Measurements from ENCODE around the gene MAP3K6.

Gene MAP3K6

DNA sequence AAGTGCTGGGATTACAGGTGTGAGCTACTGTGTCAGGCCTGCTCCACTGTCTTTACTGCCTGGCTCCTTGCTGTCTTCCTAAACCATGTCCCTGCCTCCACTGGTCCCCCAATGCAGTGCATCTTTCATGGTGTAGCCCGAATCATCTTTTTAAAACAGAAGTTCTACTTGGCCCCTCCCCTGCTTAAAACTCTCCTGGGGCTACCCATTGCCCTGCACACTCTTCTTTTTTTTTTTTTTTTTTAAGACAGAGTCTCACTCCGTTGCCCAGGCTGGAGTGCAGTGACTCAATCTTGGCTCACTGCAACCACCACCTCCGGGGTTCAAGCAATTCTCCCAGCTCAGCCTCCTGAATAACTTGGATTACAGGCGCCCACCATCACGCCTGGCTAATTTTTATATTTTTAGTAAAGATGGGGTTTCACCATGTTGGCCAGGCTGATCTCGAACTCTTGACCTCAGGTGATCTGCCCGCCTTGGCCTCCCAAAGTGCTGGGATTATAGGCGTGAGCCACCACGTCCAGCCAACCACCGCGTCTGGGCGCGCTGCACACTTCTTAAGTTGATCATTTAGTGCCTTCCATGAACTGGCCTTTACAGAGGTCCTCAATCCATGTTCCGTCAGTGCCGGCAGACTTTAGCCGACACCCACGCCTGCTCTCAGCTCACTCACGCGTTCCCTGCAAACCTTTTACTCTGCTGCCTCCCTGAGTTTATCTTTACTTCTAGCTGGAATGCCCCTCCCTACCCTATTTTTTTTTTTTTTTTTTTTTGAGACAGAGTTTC lies 5.5 kb upstream of the MAP3K6 start:
- H3K27ac Mint-ChIP-seq = no peak overlapping the region
- H3K4me1 Mint-ChIP-seq = peaks cover 11% of the 10 kb centered on the region
- H3K27me3 Mint-ChIP-seq = no peaks in the 10 kb centered on the region
- ATAC-seq (no peak), DNase-seq (no peak)
- no peak overlapping the region for H3K4me3 Mint-ChIP-seq
- no peaks in the 10 kb centered on the region for H3K9me3 Mint-ChIP-seq
- H3K36me3 Mint-ChIP-seq (ENCODE audit: low read depth) = no peaks in the 10 kb centered on the region

DNA sequence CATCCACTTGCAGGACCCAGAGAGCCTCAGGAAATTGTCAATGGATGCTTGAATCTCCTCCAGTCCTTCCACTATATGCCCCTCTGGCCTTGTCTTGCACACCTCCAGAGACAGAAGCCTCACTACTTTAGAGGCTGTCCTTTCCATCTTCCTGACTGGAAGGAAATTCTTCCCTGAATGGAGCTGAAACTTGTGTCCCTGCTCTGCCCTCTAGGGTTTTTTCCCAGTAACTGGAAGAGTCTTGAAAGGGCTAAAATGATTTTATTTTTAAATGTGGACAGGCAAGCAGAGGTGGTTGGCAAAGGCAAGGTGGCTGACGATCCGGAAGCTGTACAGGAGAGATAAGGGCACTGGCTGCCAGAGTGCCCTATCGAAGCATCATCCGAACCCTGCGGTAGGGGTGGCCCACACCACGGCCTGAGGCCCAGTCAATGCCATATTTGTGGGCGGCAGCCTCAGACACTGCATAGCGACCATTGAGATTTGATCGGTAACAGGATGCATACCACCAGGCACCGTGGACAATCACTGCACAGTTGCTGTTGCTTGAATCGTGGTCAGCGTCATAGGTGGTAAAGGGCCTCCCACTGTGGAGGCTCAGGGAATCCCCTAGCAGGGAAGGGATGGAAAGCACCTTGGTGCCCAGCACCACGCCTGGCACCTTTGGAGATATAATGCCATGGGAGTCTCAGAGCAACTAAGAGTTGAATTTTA lies 2.3 kb upstream of the MAP3K6 start:
- peaks cover 31% of the 10 kb centered on the region for H3K4me1 Mint-ChIP-seq
- H3K27me3 Mint-ChIP-seq = no peaks in the 10 kb centered on the region
- no peaks in the 10 kb centered on the region for H3K9me3 Mint-ChIP-seq
- no peak overlapping the region for H3K27ac Mint-ChIP-seq
- H3K36me3 Mint-ChIP-seq (ENCODE audit: low read depth) = no peaks in the 10 kb centered on the region
- DNase-seq (no peak), ATAC-seq (no peak)
- no peak overlapping the region for H3K4me3 Mint-ChIP-seq

DNA sequence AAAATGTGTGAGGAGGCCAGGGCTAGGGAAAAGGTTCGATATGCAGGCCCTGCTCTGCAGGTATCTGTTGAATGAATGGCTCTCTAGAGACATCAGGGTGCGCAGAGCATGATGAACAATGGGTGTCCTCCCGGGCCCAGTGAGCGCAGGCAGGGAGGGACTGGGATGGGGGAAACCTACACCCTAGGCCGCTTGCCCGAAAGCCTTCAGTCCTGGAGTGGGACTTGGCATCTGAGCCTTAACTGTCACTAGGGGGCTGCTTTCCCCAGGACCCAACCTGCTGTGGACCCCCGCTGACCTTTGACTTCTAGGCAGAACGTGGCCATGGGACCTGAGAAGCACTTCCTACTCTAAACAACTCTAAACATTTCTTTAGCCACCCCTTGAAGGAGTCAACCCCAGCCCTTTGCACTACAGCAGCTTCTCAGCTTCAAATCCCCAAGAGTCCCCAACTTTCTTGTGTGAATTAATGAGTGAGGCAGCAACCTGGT lies 444 bp upstream of the MAP3K6 start:
- ATAC-seq (no peak), DNase-seq (no peak)
- Mint-ChIP-seq H3K36me3 (ENCODE audit: low read depth) (no peaks in the 10 kb centered on the region), H3K9me3 (no peaks in the 10 kb centered on the region), H3K4me1 (peaks cover 31% of the 10 kb centered on the region), H3K4me3 (peak overlapping the region; percentile 54), H3K27ac (no peak overlapping the region), H3K27me3 (no peaks in the 10 kb centered on the region)

DNA sequence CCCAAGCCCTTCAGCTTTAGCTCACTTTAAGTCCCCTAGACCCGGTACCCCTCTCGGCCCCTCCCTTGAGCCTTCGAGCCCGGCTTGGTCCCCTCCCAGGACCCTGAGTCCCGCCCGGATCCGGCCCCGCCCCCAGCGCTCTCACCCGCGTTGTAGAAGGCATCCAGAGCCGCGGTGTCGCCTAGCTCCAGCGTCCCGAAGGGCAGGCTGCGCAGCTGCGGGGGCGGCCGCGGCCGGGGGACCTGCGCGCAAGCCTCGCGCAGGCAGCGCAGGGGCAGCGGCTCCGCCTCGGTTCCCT lies 699 bp downstream of the MAP3K6 start:
- peak overlapping the region; percentile 81 for H3K4me3 Mint-ChIP-seq
- peak; percentile 74 for ATAC-seq
- H3K4me1 Mint-ChIP-seq = peaks cover 29% of the 10 kb centered on the region
- DNase-seq = peak; percentile 86
- H3K36me3 Mint-ChIP-seq (ENCODE audit: low read depth) = no peaks in the 10 kb centered on the region
- H3K9me3 Mint-ChIP-seq = no peaks in the 10 kb centered on the region
- peak overlapping the region; percentile 55 for H3K27ac Mint-ChIP-seq
- no peaks in the 10 kb centered on the region for H3K27me3 Mint-ChIP-seq

DNA sequence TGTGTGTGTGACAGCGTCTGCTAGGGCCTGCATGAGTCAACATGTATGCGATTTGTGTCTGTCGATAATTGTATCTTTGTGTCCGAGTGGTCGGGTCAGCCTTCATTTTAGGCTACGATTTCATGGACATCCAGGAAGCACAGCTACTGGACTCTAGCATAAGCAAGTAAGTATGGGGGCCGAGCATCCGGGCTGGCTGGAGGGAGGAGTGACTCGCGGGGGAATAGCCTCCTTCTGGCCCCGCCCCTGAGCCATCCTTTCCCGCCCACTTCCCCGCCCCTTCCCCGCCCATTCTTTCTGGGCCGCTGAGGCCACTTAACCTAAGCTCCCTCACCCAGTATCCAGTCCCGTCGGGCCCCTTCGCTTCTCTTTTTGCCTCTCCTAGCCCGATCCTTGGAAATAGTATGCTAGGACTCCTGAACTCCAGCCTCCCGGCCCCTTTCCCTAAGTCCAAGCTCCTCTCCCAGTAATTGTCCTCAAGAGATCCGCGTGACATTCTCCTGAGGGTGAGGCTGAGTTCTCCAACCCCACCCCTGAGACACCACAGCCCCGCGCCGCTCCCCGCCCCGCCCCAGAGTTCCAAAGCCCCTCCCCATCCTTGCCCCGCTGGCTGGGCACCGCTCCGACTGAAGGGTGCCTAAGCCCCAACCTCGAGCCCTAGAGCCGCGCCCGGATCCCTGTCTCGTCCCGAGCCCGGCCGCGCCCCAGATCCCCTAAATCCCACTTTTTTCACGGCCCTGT lies 1.2 kb downstream of the MAP3K6 start:
- ATAC-seq (peak; percentile 58), DNase-seq (peak; percentile 83)
- Mint-ChIP-seq H3K4me1 (peaks cover 29% of the 10 kb centered on the region), H3K27ac (peak overlapping the region; percentile 55), H3K9me3 (no peaks in the 10 kb centered on the region), H3K4me3 (peak overlapping the region; percentile 81), H3K27me3 (no peaks in the 10 kb centered on the region), H3K36me3 (ENCODE audit: low read depth) (no peaks in the 10 kb centered on the region)

DNA sequence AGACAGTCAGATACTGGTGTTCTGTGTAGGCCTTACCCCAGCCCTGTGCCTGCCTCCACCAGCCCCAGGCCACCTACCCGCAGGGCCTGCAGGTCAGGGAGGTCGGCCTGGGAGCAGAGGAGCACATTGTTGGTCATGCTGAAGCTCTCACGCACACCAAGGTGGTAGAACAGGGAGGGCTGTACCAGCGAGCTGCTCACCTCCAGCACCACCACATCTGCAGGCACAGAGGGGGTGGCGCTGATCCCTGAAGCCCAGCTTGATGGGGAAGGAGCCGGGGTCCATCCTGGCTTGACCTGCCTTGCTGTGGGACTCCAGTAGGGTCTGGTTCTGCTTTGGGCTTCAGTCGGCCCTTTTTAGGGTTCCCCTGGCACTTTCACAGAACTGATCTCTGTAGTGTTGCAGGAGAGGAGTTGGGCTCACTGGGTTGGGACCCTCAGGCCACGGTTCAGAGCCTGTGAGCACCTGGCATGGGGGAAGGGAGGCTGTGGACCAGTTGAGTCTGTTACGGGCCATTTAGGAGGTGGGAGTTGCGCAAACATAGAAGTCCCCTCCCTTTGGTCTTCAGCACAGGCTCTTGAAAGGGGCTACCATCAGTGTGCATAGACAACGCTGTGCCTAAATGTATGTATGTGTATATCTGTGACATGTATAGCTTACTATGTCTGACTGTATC lies 1.9 kb downstream of the MAP3K6 start:
- no peaks in the 10 kb centered on the region for H3K9me3 Mint-ChIP-seq
- DNase-seq (no peak), ATAC-seq (no peak)
- H3K27ac Mint-ChIP-seq = no peak overlapping the region
- no peaks in the 10 kb centered on the region for H3K36me3 Mint-ChIP-seq (ENCODE audit: low read depth)
- peak overlapping the region; percentile 81 for H3K4me3 Mint-ChIP-seq
- peaks cover 2% of the 10 kb centered on the region for H3K27me3 Mint-ChIP-seq
- H3K4me1 Mint-ChIP-seq = peaks cover 32% of the 10 kb centered on the region

DNA sequence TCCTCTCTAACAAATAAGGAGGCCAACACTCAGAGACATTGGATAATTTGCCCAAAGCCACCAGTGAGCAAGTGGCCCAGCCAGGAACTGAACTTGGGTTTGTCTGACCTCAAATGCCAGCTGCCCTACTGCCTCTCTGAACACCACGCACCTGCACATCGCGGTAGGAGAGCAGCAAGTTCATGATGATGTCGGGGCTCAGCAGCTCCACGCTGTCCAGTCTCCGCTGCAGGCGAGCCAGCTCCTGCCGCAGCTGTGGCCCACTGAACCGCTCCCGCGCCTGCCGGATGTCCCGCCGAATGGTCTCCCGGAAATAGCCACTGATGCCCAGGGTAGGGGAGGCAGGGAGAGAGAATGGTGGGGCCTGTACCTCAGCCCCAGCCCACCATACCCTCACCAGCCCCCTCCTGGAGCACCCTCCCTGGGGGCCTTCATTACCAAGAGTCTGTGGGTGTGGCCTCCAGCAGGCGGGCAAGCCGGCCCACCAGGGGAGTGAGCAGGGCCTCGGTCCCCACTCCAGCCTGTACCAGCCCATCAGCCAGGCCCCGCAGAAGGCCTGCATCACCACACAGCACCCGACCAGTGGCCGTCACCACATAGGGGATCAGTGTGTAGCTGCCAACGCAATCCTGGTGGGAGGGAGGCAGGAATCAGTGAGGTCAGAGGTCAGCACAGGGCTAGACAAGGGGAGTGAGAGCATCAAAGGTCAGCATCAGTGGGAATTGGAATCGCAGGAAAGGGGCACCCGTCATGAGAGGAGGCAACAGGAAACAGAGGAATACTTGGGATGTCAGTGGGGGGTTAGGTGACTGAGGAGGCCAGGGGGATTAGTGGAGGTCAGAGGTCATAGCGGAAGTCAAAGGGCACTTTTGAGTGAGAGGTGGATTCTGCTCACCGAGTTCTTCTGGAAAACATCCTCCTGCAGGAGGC lies 2.7 kb downstream of the MAP3K6 start:
- Mint-ChIP-seq H3K27me3 (peaks cover 3% of the 10 kb centered on the region), H3K4me3 (no peak overlapping the region), H3K4me1 (peaks cover 35% of the 10 kb centered on the region), H3K9me3 (no peaks in the 10 kb centered on the region), H3K36me3 (ENCODE audit: low read depth) (no peaks in the 10 kb centered on the region), H3K27ac (no peak overlapping the region)
- DNase-seq (no peak), ATAC-seq (no peak)

DNA sequence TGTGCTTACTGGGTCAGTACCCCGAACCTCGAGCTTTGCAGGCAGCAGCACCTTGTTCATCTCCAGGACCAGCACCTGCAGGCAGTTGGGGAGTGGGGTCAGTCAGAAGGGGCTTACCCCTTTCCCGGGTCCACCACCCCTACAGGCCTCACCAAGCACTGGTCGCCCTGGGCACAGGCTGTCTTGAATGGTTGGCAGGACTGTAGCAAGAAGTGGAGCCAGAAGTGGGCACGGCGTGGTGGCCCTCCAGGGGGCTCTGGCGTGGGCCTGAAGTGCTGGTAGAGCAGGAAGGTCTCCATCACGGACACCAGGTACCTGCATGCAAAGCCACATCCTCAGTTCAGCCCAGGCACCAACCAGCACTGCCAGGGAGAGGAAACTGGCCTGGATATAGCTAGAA lies 5.2 kb downstream of the MAP3K6 start:
- Mint-ChIP-seq H3K36me3 (ENCODE audit: low read depth) (no peaks in the 10 kb centered on the region), H3K4me3 (no peak overlapping the region)

DNA sequence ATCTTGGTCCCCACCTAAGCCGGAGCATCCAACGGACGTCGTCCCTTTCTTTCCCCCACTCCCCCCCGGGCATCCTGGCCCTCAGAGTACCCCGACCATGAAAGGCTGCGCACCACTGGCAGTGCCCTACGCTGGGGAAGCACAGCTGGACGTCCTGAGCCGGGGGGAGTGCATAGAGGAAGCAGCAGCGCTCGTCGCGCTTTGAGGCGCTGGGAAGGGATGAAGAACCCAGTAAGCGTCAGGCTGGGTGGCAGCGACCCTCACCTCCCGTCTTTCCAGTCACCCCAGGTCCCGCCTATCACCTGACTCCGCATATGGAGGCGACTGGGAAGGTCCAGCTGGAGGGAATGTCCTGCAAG lies 5.7 kb downstream of the MAP3K6 start:
- Mint-ChIP-seq H3K36me3 (ENCODE audit: low read depth) (no peaks in the 10 kb centered on the region), H3K27ac (no peak overlapping the region), H3K4me1 (peaks cover 54% of the 10 kb centered on the region), H3K9me3 (no peaks in the 10 kb centered on the region), H3K4me3 (no peak overlapping the region), H3K27me3 (peaks cover 6% of the 10 kb centered on the region)
- ATAC-seq (no peak), DNase-seq (no peak)

More for the DNA sequence above, 5.2 kb downstream of the MAP3K6 start:
- Mint-ChIP-seq H3K9me3 (no peaks in the 10 kb centered on the region), H3K27ac (no peak overlapping the region), H3K27me3 (peaks cover 6% of the 10 kb centered on the region), H3K4me1 (peaks cover 49% of the 10 kb centered on the region)
- DNase-seq = no peak
- no peak for ATAC-seq

DNA sequence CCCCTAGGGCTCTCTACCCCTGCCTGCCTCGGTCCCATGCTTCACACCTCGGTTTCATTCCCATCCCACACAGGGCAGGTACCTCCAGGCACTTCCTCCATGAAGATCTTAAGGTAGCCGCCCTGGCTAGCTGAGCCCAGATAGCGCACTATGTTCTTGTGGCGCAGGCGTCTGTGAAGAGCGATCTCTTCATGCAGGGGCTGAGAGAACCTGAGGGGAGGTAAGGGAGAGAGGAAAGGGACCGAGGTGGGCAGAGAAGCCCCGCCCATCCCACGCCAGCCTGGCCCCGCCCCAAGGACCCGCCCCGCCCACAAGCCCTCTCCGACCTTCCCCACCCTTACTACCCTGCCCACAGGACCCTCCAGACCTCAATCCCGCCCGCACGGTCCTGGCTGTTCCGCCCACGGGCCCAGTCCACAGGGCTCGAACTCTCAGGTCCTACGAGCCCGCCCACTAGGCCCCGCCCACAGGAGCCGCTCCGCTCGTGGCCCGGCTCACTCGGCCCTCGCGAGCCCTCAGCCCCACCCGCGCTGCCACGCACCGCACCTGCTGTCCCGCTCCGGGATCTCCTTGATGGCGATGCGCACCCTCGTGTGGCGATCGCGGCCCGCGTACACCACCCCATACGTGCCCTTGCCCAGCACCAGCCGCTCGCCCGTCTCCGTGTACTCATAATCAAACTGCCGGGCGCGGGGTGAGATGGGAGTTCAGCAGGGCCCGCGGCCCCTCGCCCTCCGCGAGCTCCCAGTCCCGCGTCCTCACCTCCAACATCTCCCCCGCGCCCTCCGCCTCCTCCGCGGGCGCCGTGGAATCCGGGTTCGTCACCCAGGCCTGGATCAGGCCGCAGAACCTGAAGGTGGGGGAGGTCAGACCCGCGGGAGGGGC lies 6.4 kb downstream of the MAP3K6 start:
- no peaks in the 10 kb centered on the region for H3K9me3 Mint-ChIP-seq
- H3K4me3 Mint-ChIP-seq = peak overlapping the region; percentile 68
- peak; percentile 35 for DNase-seq
- peaks cover 56% of the 10 kb centered on the region for H3K4me1 Mint-ChIP-seq
- no peak overlapping the region for H3K27ac Mint-ChIP-seq
- H3K36me3 Mint-ChIP-seq (ENCODE audit: low read depth) = no peaks in the 10 kb centered on the region
- peaks cover 6% of the 10 kb centered on the region for H3K27me3 Mint-ChIP-seq
- ATAC-seq = no peak

DNA sequence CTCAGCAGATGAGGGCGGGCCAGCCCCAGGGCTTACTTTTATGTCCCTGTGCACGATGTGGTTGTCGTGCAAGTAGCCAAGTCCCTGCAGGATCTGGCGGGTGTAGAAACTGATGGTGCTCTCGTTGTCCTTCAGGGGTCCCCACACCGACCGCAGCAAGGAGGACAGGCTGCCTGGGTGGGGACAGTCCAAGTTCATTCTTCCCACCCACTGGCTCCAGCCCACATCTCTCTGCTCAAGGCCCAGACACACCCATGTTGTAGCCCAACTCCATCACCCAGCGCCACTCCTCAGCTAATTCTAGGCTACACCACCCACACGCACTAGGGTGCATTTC lies 7.0 kb downstream of the MAP3K6 start:
- no peak overlapping the region for H3K27ac Mint-ChIP-seq
- no peaks in the 10 kb centered on the region for H3K36me3 Mint-ChIP-seq (ENCODE audit: low read depth)
- ATAC-seq (no peak), DNase-seq (no peak)
- no peaks in the 10 kb centered on the region for H3K9me3 Mint-ChIP-seq
- H3K4me1 Mint-ChIP-seq = peaks cover 53% of the 10 kb centered on the region
- H3K4me3 Mint-ChIP-seq = peak overlapping the region; percentile 68
- H3K27me3 Mint-ChIP-seq = peaks cover 6% of the 10 kb centered on the region

DNA sequence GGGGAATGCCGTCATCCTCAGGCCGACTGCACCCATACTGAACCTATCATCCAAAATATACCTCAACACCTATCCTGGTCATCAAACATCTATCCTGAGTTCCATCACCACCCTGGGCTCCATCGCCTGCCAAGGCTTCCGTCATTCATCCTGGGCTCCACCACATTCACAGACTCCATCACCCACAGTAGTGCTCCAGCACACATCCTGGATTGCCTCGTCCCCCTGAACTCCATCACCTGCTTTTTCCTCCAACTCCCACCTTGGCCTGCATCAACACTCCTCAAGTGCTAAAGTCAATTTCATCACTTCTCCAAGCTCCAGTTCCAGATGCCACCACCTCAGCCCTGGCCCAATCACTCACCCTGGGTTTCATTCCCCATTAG lies 7.8 kb downstream of the MAP3K6 start:
- no peak for DNase-seq
- H3K36me3 Mint-ChIP-seq (ENCODE audit: low read depth) = no peaks in the 10 kb centered on the region
- H3K4me1 Mint-ChIP-seq = peaks cover 46% of the 10 kb centered on the region
- no peak overlapping the region for H3K27ac Mint-ChIP-seq
- no peak overlapping the region for H3K4me3 Mint-ChIP-seq
- H3K27me3 Mint-ChIP-seq = peaks cover 6% of the 10 kb centered on the region
- no peak for ATAC-seq
- H3K9me3 Mint-ChIP-seq = no peaks in the 10 kb centered on the region

Data from activated naive CD8-positive, alpha-beta T cell treated with anti-CD3 and anti-CD28 coated beads, Interleukin-2, amount 50 U/mL, for 24 hours (primary cell).